Activated CD8-positive, alpha-beta T cell treated with anti-CD3 and anti-CD28 coated beads for 36 hours (primary cell): ENCODE data around the gene RABGAP1L. TPM values are rescaled to one million over a fixed set of nuclear protein-coding genes. Genes with fewer than 3 reads are reported as not detected.

Source experiments
- ATAC-seq: fragments of 200-7000 bp; cut with Tn5 transposase; one replicate; pipeline ENCODE4 v1.10.0; 2021; ENCODE audit warnings: mild to moderate bottlenecking, moderate library complexity
- CTCF ChIA-PET: fragments of 350-600 bp; sonication (Branson Sonifier 250); formaldehyde crosslinking; loops from one replicate; lab custom pipeline; 2021; ENCODE audit warnings: antibody characterized with exemption; lab: Charles Lee
- POLR2A ChIA-PET: fragments of 350-600 bp; sonication (Branson Sonifier 250); formaldehyde crosslinking; loops from one replicate; lab custom pipeline; 2021; ENCODE audit warnings: antibody characterized with exemption; lab: Charles Lee
- DNase-seq: peaks from one replicate; pipeline ENCODE4 v3.0.0-alpha.2; 2020
- H3K27ac Mint-ChIP-seq: one replicate; pipeline ENCODE4 v1.8.0; 2021; ENCODE audit warnings: mild to moderate bottlenecking, mixed read lengths
- H3K27me3 Mint-ChIP-seq: one replicate; pipeline ENCODE4 v1.8.0; 2021; ENCODE audit warnings: mixed read lengths
- H3K36me3 Mint-ChIP-seq: one replicate; pipeline ENCODE4 v1.8.0; 2021; ENCODE audit warnings: low read depth, mixed read lengths
- H3K4me1 Mint-ChIP-seq: one replicate; pipeline ENCODE4 v1.8.0; 2021; ENCODE audit warnings: low read depth, mixed read lengths
- H3K4me3 Mint-ChIP-seq: one replicate; pipeline ENCODE4 v1.8.0; 2021; ENCODE audit warnings: mild to moderate bottlenecking, moderate library complexity, mixed read lengths
- H3K9me3 Mint-ChIP-seq: one replicate; pipeline ENCODE4 v1.8.0; 2021; ENCODE audit warnings: mixed read lengths
- intact Hi-C: fragments of 100-400 bp; cut with micrococcal nuclease; formaldehyde crosslinking; loops from one replicate; pipeline ENCODE4 v1.10.0; 2022
- total RNA-seq, 2 experiments: library from RNA; stranded (reverse); gene quantifications; one replicate each; pipeline ENCODE4 v1.2.3, GENCODE V29; 2021
- TF ChIP-seq, protein P1 (sequence below): fragments of 200-600 bp; IDR thresholded peaks from one replicate; pipeline ENCODE4 v1.8.0; 2022; ENCODE audit warnings: antibody characterized with exemption, mild to moderate bottlenecking

Gene RABGAP1L
- total RNA-seq, 2 experiments from 2014 or later: 26.9 to 29.4 TPM

GRCh38 chr1:174165471-174166137 lies 6.3 kb downstream of the RABGAP1L start:
- no peaks in the 10 kb centered on the region for H3K9me3 Mint-ChIP-seq
- peak overlapping the region; percentile 55 for H3K27ac Mint-ChIP-seq
- no peak overlapping the region for H3K4me3 Mint-ChIP-seq
- POLR2A ChIA-PET: interaction anchor here (0.7 kb wide), 2 partner anchors 15 to 306 kb away, joined by 3 read pairs; no protein-coding TSS in a partner anchor
- no peaks in the 10 kb centered on the region for H3K27me3 Mint-ChIP-seq
- intact Hi-C loops: no loop called here
- ATAC-seq (no peak), DNase-seq (no peak)
- CTCF ChIA-PET: interaction anchor here (2.7 kb wide), 1 partner anchor 9 kb away, joined by 9 read pairs; no protein-coding TSS in a partner anchor
- H3K36me3 Mint-ChIP-seq: peaks cover 16% of the 10 kb centered on the region
- H3K4me1 Mint-ChIP-seq: peaks cover 53% of the 10 kb centered on the region
- TF ChIP-seq, protein P1, sequence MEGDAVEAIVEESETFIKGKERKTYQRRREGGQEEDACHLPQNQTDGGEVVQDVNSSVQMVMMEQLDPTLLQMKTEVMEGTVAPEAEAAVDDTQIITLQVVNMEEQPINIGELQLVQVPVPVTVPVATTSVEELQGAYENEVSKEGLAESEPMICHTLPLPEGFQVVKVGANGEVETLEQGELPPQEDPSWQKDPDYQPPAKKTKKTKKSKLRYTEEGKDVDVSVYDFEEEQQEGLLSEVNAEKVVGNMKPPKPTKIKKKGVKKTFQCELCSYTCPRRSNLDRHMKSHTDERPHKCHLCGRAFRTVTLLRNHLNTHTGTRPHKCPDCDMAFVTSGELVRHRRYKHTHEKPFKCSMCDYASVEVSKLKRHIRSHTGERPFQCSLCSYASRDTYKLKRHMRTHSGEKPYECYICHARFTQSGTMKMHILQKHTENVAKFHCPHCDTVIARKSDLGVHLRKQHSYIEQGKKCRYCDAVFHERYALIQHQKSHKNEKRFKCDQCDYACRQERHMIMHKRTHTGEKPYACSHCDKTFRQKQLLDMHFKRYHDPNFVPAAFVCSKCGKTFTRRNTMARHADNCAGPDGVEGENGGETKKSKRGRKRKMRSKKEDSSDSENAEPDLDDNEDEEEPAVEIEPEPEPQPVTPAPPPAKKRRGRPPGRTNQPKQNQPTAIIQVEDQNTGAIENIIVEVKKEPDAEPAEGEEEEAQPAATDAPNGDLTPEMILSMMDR: no peak

- Mint-ChIP-seq H3K27ac (peak overlapping the region; percentile 55), H3K4me1 (peaks cover 46% of the 10 kb centered on the region)
- CTCF ChIA-PET: interaction anchor here (1.3 to 2.7 kb wide), 2 partner anchors 8 to 96 kb away, joined by 6 to 9 read pairs; no protein-coding TSS in a partner anchor
Observed at GRCh38 chr1:174166530-174167264, 7.4 kb downstream of the RABGAP1L start.

GRCh38 chr1:174167265-174167803 lies 8.0 kb downstream of the RABGAP1L start:
- DNase-seq (no peak), ATAC-seq (no peak)
- intact Hi-C loops: no loop called here
- no peak overlapping the region for H3K27ac Mint-ChIP-seq
- ChIA-PET CTCF (interaction anchor here (1.3 kb wide), 1 partner anchor 95 kb away, joined by 6 read pairs; no protein-coding TSS in a partner anchor), POLR2A (interaction anchor here (0.5 to 0.6 kb wide), 2 partner anchors 587 to 640 kb away, joined by 3 read pairs; no protein-coding TSS in a partner anchor)
- H3K4me3 Mint-ChIP-seq: no peak overlapping the region
- H3K4me1 Mint-ChIP-seq: peaks cover 47% of the 10 kb centered on the region
- H3K9me3 Mint-ChIP-seq: no peaks in the 10 kb centered on the region
- H3K36me3 Mint-ChIP-seq: peaks cover 13% of the 10 kb centered on the region
- TF ChIP-seq, protein P1: no peak
- no peaks in the 10 kb centered on the region for H3K27me3 Mint-ChIP-seq

More at GRCh38 chr1:174166530-174167264, 7.4 kb downstream of the RABGAP1L start:
- TF ChIP-seq, protein P1: no peak
- ATAC-seq (no peak), DNase-seq (no peak)
- POLR2A ChIA-PET: interaction anchor here (0.5 to 0.6 kb wide), 2 partner anchors 587 to 641 kb away, joined by 3 read pairs; no protein-coding TSS in a partner anchor
- intact Hi-C loops: no loop called here
- Mint-ChIP-seq H3K9me3 (no peaks in the 10 kb centered on the region), H3K4me3 (no peak overlapping the region), H3K36me3 (peaks cover 16% of the 10 kb centered on the region), H3K27me3 (no peaks in the 10 kb centered on the region)

DNA sequence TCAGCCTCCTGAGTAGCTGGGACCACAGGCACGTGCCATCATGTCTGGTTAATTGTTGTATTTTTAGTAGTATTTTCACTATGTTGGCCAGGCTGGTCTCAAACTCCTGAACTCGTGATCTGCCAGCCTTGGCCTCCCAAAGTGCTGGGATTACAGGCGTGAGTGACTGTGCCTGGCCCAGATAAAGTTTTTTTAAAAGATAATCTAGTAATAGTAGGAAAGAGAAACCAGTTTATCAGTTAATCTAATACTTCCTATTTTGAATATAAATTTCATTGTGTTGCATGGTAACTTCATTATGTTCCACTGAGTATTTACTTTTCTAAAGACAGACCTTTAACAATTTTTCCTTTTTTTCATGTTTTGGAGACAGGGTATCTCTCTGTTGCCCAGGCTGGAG lies 10.0 kb downstream of the RABGAP1L start:
- Mint-ChIP-seq H3K27me3 (no peaks in the 10 kb centered on the region), H3K4me1 (peaks cover 49% of the 10 kb centered on the region), H3K27ac (no peak overlapping the region), H3K36me3 (peaks cover 13% of the 10 kb centered on the region), H3K4me3 (no peak overlapping the region), H3K9me3 (no peaks in the 10 kb centered on the region)
- intact Hi-C loops: no loop called here
- no peak for DNase-seq
- CTCF ChIA-PET: no interaction called here
- TF ChIP-seq, protein P1: no peak
- ATAC-seq: no peak
- POLR2A ChIA-PET: interaction anchor here (2.5 kb wide), 1 partner anchor 10 kb away, joined by 8 read pairs; no protein-coding TSS in a partner anchor
